Endodermal cell (in vitro differentiated cells): ENCODE results near the gene KCNB1. TPM values are rescaled to one million over a fixed set of nuclear protein-coding genes. Genes with fewer than 3 reads are reported as not detected.

Source experiments
- DNase-seq: peaks from one replicate; pipeline ENCODE4 v3.0.0-alpha.2; 2017
- H3K27ac ChIP-seq: 2 replicates; pipeline ENCODE4 v1.5.1; 2013; ENCODE audit warnings: mild to moderate bottlenecking, low read depth, low read length, moderate library complexity
- H3K27me3 ChIP-seq: 2 replicates; pipeline ENCODE4 v1.6.1; 2013; ENCODE audit warnings: mild to moderate bottlenecking, low read length, moderate library complexity; ENCODE audit not compliant: insufficient read depth, control insufficient read depth, poor library complexity, severe bottlenecking
- H3K36me3 ChIP-seq: 2 replicates; pipeline ENCODE4 v1.7.0; 2013; ENCODE audit warnings: mild to moderate bottlenecking, low read length, moderate library complexity; ENCODE audit not compliant: control insufficient read depth, insufficient read depth
- H3K4me1 ChIP-seq: one replicate; pipeline ENCODE4 v1.7.0; 2013; ENCODE audit warnings: low read length; ENCODE audit not compliant: control insufficient read depth, insufficient read depth
- H3K4me3 ChIP-seq: 2 replicates; pipeline ENCODE4 v1.5.1; 2013; ENCODE audit warnings: mild to moderate bottlenecking, low read length, moderate library complexity
- H3K9ac ChIP-seq: 2 replicates; pipeline ENCODE4 v1.6.1; 2013; ENCODE audit warnings: mild to moderate bottlenecking, low read length, moderate library complexity; ENCODE audit not compliant: poor library complexity, severe bottlenecking; ENCODE audit errors: extremely low read depth
- H3K9me3 ChIP-seq: 2 replicates; pipeline ENCODE4 v1.6.1; 2013; ENCODE audit warnings: mild to moderate bottlenecking, low read length, moderate library complexity; ENCODE audit not compliant: control insufficient read depth
- H3K27ac Mint-ChIP-seq: 2 replicates; pipeline ENCODE4 v1.8.0; 2020; ENCODE audit warnings: mixed read lengths
- H3K27me3 Mint-ChIP-seq: 2 replicates; pipeline ENCODE4 v1.8.0; 2021; ENCODE audit warnings: mild to moderate bottlenecking, mixed read lengths; ENCODE audit not compliant: insufficient read depth
- H3K36me3 Mint-ChIP-seq: 2 replicates; pipeline ENCODE4 v1.8.0; 2020; ENCODE audit warnings: low read depth, mixed read lengths
- H3K4me1 Mint-ChIP-seq: 2 replicates; pipeline ENCODE4 v1.8.0; 2020; ENCODE audit warnings: mixed read lengths
- H3K4me3 Mint-ChIP-seq: 2 replicates; pipeline ENCODE4 v1.8.0; 2020; ENCODE audit warnings: mild to moderate bottlenecking, moderate library complexity, mixed read lengths
- H3K9me3 Mint-ChIP-seq: 2 replicates; pipeline ENCODE4 v1.8.0; 2020; ENCODE audit warnings: mild to moderate bottlenecking, mixed read lengths
- CTCF ChIP-seq: fragments of 200-600 bp; sonication (generic); conservative IDR thresholded peaks from 2 replicates; pipeline ENCODE4 v1.5.0; 2021; ENCODE audit warnings: antibody characterized with exemption, mild to moderate bottlenecking
- WGBS, 2 experiments: methylation state at CpG; one replicate each; pipeline versions ENCODE4 v1.1.5 to v1.1.7; 2013; ENCODE audit warnings: missing lambda C conversion rate in 2 of 2, mixed read lengths in 1 of 2; ENCODE audit not compliant: insufficient coverage in 1 of 2, insufficient read length in 1 of 2; 5-methylcytosine and 5-hydroxymethylcytosine counted together
- total RNA-seq, 2 donors: library from RNA; stranded (reverse); fragmentation: NEBNext Ultra II Directional in 1 of 2; extraction: Animal tissue kit (Norgen Biotek cat#: 25700) in 1 of 2; gene quantifications; 2 replicates in 1 of 2; 3 replicates in 1 of 2; pipeline ENCODE4 v1.2.1, GENCODE V29; 2021

Gene KCNB1
- total RNA-seq, 2 donors from 2014 or later, result 0.46 to 0.84 TPM

- no peak for TF ChIP-seq CTCF
- Histone ChIP-seq H3K4me1 (no peaks in the 10 kb centered on the region), H3K27me3 (peaks cover 4% of the 10 kb centered on the region), H3K9ac (no peak overlapping the region), H3K4me3 (no peak overlapping the region), H3K27ac (no peak overlapping the region), H3K36me3 (no peaks in the 10 kb centered on the region), H3K9me3 (no peaks in the 10 kb centered on the region)
- Mint-ChIP-seq H3K27me3 (no peaks in the 10 kb centered on the region), H3K9me3 (no peaks in the 10 kb centered on the region), H3K4me3 (no peak overlapping the region), H3K27ac (no peak overlapping the region), H3K36me3 (no peaks in the 10 kb centered on the region), H3K4me1 (no peaks in the 10 kb centered on the region)
- 92 to 93% methylated on average over 8 of the region's 8 CpGs for WGBS, 2 experiments
- DNase-seq, result no peak
Observed at GRCh38 chr20:49394757-49395156, 87.7 kb downstream of the KCNB1 start.

- H3K36me3 Mint-ChIP-seq, result no peaks in the 10 kb centered on the region
- no peaks in the 10 kb centered on the region for H3K9me3 Mint-ChIP-seq
- no peaks in the 10 kb centered on the region for H3K36me3 ChIP-seq
- H3K4me1 Mint-ChIP-seq, result no peaks in the 10 kb centered on the region
- no peak overlapping the region for H3K4me3 Mint-ChIP-seq
- no peak overlapping the region for H3K4me3 ChIP-seq
- H3K27ac ChIP-seq, result no peak overlapping the region
- TF ChIP-seq CTCF, result no peak
- H3K9ac ChIP-seq, result no peak overlapping the region
- H3K4me1 ChIP-seq, result no peaks in the 10 kb centered on the region
- no peak for DNase-seq
- no peaks in the 10 kb centered on the region for H3K27me3 Mint-ChIP-seq
- H3K9me3 ChIP-seq, result no peaks in the 10 kb centered on the region
- WGBS, 2 experiments, result 91 to 100% methylated on average over 2 to 4 of the region's 4 CpGs
- H3K27ac Mint-ChIP-seq, result no peak overlapping the region
- H3K27me3 ChIP-seq, result peaks cover 4% of the 10 kb centered on the region
Observed at GRCh38 chr20:49394264-49394663, 88.2 kb downstream of the KCNB1 start.

- DNase-seq, result no peak
- no peak overlapping the region for H3K27ac Mint-ChIP-seq
- no peaks in the 10 kb centered on the region for H3K9me3 ChIP-seq
- no peaks in the 10 kb centered on the region for H3K9me3 Mint-ChIP-seq
- TF ChIP-seq CTCF, result no peak
- H3K27ac ChIP-seq, result no peak overlapping the region
- no peaks in the 10 kb centered on the region for H3K27me3 Mint-ChIP-seq
- WGBS, 2 experiments, result 95% methylated on average over 1 of the region's 1 CpG; no CpG with 5 or more reads in 1 of the 2 experiments
- H3K4me3 ChIP-seq, result no peak overlapping the region
- H3K9ac ChIP-seq, result no peak overlapping the region
- no peak overlapping the region for H3K4me3 Mint-ChIP-seq
- H3K36me3 Mint-ChIP-seq, result no peaks in the 10 kb centered on the region
- H3K4me1 ChIP-seq, result no peaks in the 10 kb centered on the region
- peaks cover 4% of the 10 kb centered on the region for H3K27me3 ChIP-seq
- H3K36me3 ChIP-seq, result no peaks in the 10 kb centered on the region
- no peaks in the 10 kb centered on the region for H3K4me1 Mint-ChIP-seq
Observed at GRCh38 chr20:49393803-49394202, 88.7 kb downstream of the KCNB1 start.
